HepG2 (cell line): Measurements from ENCODE around the gene DUS1L. TPM values are rescaled to one million over a fixed set of nuclear protein-coding genes. Genes with fewer than 3 reads are reported as not detected.

ENCODE experiments used
- AGO1 ChIP-seq: fragments of 200-400 bp; formaldehyde crosslinking; IDR thresholded peaks from 2 replicates; pipeline ENCODE4 v1.6.1; 2017; ENCODE audit warnings: mild to moderate bottlenecking, low read depth, low read length, moderate library complexity; ENCODE audit not compliant: poor library complexity, severe bottlenecking
- AGO2 ChIP-seq: fragments of 200-400 bp; formaldehyde crosslinking; optimal IDR thresholded peaks from 2 replicates; pipeline ENCODE3; 2017; ENCODE audit warnings: mild to moderate bottlenecking, low read depth, low read length, moderate library complexity
- FOXJ3 ChIP-seq: sonication (generic); formaldehyde crosslinking; IDR thresholded peaks from 2 replicates; pipeline ENCODE4 v1.4.0; 2020; ENCODE audit warnings: missing genetic modification reagents, mild to moderate bottlenecking, borderline replicate concordance
- FOXM1 ChIP-seq: sonication (generic); formaldehyde crosslinking; IDR thresholded peaks from 2 replicates; pipeline ENCODE4 v1.5.0; 2020; ENCODE audit warnings: missing genetic modification reagents
- NR3C1 ChIP-seq: sonication (generic); formaldehyde crosslinking; IDR thresholded peaks from 2 replicates; pipeline ENCODE4 v1.4.0; 2020; ENCODE audit warnings: missing genetic modification reagents
- POLR2G ChIP-seq: fragments of 200-400 bp; formaldehyde crosslinking; IDR thresholded peaks from 2 replicates; pipeline ENCODE4 v1.6.1; 2018; ENCODE audit warnings: mild to moderate bottlenecking, low read depth, low read length, moderate library complexity
- RBFOX2 ChIP-seq: fragments of 200-400 bp; formaldehyde crosslinking; IDR thresholded peaks from 2 replicates; pipeline ENCODE4 v1.6.1; 2017; ENCODE audit warnings: low read depth, mild to moderate bottlenecking, low read length
- SETDB1 ChIP-seq: sonication (generic); formaldehyde crosslinking; IDR thresholded peaks from 2 replicates; pipeline ENCODE4 v1.5.1; 2020; ENCODE audit warnings: missing genetic modification reagents, mild to moderate bottlenecking, borderline replicate concordance
- STAG1 ChIP-seq: sonication (generic); formaldehyde crosslinking; IDR thresholded peaks from 2 replicates; pipeline ENCODE4 v1.4.0; 2020; ENCODE audit warnings: missing genetic modification reagents
- SUZ12 ChIP-seq: fragments of 150-350 bp; IDR thresholded peaks from 2 replicates; pipeline ENCODE4 v1.6.1; 2014; ENCODE audit warnings: low read depth, low read length
- ZC3H13 ChIP-seq: sonication (generic); formaldehyde crosslinking; IDR thresholded peaks from 2 replicates; pipeline ENCODE4 v1.8.1; 2023; ENCODE audit warnings: mild to moderate bottlenecking, missing genetic modification reagents, moderate library complexity
- ZFP37 ChIP-seq: sonication (generic); formaldehyde crosslinking; IDR thresholded peaks from 2 replicates; pipeline ENCODE4 v1.4.0; 2020; ENCODE audit warnings: missing genetic modification reagents, borderline replicate concordance
- ZNF136 ChIP-seq: sonication (generic); formaldehyde crosslinking; IDR thresholded peaks from 2 replicates; pipeline ENCODE4 v1.8.1; 2022; ENCODE audit warnings: low read depth, mild to moderate bottlenecking, moderate library complexity, missing genetic modification reagents
- ZNF232 ChIP-seq: sonication (generic); formaldehyde crosslinking; IDR thresholded peaks from 2 replicates; pipeline ENCODE4 v1.4.0; 2020; ENCODE audit warnings: missing genetic modification reagents, borderline replicate concordance
- polyA plus RNA-seq, 8 experiments: library from polyadenylated mRNA; depleted of rRNA in 3 of 8; stranded (reverse) in 7 of 8; unstranded in 1 of 8; fragments of >200 nt; fragmentation: Illumina TruSeq in 4 of 8; extraction: Trizol in 4 of 8; gene quantifications; 2 replicates each; pipeline versions ENCODE4 v1.2.1 to v1.2.3, GENCODE V29; 2011 to 2016; ENCODE audit warnings: low read depth in 4 of 8, missing spikeins in 1 of 8, mixed read lengths in 1 of 8; ENCODE audit not compliant: insufficient read depth in 1 of 8
- total RNA-seq, 5 experiments: library from RNA; depleted of rRNA; stranded (reverse); fragments of >200 nt; fragmentation: Illumina TruSeq; extraction: Trizol; gene quantifications; 2 replicates each; pipeline ENCODE4 v1.2.3, GENCODE V29; 2016; ENCODE audit warnings: low read depth in 1 of 5
- TF ChIP-seq, protein P1 (sequence below): IDR thresholded peaks from 2 replicates; pipeline ENCODE4 v1.6.1; 2016; ENCODE audit warnings: low read depth, missing genetic modification reagents, missing compliant biosample characterization
- TF ChIP-seq, protein P2 (sequence below): sonication (generic); formaldehyde crosslinking; IDR thresholded peaks from 2 replicates; pipeline ENCODE4 v1.4.0; 2020; ENCODE audit warnings: missing genetic modification reagents, borderline replicate concordance
- TF ChIP-seq, protein P3 (sequence below): sonication (generic); formaldehyde crosslinking; IDR thresholded peaks from 2 replicates; pipeline ENCODE4 v1.4.0; 2020; ENCODE audit warnings: missing genetic modification reagents
- TF ChIP-seq, protein P4 (sequence below): sonication (generic); formaldehyde crosslinking; IDR thresholded peaks from 2 replicates; pipeline ENCODE4 v1.4.0; 2020; ENCODE audit warnings: missing genetic modification reagents, borderline replicate concordance

DUS1L gene
- total and polyA plus RNA-seq, 2 of the 13 experiments (the other 11 are each of a cell fraction or from before 2014, with no cell fraction given): 81.0 to 109 TPM

DNA sequence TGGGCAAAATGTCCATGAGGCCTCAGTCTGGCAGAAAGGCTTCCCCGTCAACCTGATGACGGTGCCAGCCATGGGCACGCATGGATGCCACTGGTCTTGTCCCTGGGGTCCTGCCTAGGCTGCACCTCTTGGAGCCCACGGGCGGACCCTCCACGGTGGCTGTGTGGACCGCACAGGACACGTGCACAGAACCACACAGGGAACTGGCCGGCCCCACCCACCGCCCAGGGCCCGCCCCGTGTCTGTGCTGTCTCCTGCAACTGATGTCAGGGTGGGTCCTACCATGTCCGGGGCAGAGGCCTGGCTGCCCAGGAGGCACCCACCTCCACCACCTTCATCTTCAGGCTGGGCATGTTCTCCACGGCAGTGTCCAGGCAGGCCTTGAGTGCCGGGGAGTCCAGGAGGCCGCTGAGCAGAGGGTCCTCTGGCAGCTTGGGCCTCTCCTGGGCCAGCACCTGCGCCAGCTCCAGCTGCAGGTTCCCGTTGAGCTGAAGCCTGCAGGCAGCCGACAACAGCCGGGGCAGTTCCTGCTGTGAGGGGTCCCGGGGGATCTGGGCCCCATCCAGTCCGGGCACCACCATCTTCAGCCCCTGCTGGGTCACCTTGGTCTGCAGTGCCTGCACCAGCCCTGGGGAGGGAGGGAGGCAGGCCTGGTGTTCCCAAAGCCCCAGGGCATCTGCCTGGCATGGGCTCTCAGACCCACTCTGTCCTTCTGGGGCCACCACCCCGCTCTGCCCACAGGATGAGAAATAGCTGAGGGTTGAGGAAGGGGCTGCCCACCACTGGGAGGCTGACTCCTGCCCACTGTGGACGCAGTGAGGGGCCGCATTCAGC lies 20.5 kb upstream of the DUS1L start (continued):
- TF ChIP-seq SETDB1 (CRISPR knock-in tag) (no peak), AGO1 (peak; percentile 59), FOXJ3 (CRISPR knock-in tag) (no peak), ZFP37 (CRISPR knock-in tag) (no peak), ZC3H13 (CRISPR knock-in tag) (0 out of 2 replicates have a peak, but pooled peaks have one; percentile 33), STAG1 (CRISPR knock-in tag) (no peak), SUZ12 (no peak), AGO2 (peak; percentile 96), NR3C1 (no peak), RBFOX2 (peak; percentile 87), POLR2G (peak; percentile 19; the same call in 1 of the 2 replicates), ZNF136 (no peak), FOXM1 (CRISPR knock-in tag) (0 out of 2 replicates have a peak, but pooled peaks have one; percentile 15), ZNF232 (CRISPR knock-in tag) (no peak)
- TF ChIP-seq, protein P1, sequence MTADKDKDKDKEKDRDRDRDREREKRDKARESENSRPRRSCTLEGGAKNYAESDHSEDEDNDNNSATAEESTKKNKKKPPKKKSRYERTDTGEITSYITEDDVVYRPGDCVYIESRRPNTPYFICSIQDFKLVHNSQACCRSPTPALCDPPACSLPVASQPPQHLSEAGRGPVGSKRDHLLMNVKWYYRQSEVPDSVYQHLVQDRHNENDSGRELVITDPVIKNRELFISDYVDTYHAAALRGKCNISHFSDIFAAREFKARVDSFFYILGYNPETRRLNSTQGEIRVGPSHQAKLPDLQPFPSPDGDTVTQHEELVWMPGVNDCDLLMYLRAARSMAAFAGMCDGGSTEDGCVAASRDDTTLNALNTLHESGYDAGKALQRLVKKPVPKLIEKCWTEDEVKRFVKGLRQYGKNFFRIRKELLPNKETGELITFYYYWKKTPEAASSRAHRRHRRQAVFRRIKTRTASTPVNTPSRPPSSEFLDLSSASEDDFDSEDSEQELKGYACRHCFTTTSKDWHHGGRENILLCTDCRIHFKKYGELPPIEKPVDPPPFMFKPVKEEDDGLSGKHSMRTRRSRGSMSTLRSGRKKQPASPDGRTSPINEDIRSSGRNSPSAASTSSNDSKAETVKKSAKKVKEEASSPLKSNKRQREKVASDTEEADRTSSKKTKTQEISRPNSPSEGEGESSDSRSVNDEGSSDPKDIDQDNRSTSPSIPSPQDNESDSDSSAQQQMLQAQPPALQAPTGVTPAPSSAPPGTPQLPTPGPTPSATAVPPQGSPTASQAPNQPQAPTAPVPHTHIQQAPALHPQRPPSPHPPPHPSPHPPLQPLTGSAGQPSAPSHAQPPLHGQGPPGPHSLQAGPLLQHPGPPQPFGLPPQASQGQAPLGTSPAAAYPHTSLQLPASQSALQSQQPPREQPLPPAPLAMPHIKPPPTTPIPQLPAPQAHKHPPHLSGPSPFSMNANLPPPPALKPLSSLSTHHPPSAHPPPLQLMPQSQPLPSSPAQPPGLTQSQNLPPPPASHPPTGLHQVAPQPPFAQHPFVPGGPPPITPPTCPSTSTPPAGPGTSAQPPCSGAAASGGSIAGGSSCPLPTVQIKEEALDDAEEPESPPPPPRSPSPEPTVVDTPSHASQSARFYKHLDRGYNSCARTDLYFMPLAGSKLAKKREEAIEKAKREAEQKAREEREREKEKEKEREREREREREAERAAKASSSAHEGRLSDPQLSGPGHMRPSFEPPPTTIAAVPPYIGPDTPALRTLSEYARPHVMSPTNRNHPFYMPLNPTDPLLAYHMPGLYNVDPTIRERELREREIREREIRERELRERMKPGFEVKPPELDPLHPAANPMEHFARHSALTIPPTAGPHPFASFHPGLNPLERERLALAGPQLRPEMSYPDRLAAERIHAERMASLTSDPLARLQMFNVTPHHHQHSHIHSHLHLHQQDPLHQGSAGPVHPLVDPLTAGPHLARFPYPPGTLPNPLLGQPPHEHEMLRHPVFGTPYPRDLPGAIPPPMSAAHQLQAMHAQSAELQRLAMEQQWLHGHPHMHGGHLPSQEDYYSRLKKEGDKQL: no peak
- TF ChIP-seq, protein P2, sequence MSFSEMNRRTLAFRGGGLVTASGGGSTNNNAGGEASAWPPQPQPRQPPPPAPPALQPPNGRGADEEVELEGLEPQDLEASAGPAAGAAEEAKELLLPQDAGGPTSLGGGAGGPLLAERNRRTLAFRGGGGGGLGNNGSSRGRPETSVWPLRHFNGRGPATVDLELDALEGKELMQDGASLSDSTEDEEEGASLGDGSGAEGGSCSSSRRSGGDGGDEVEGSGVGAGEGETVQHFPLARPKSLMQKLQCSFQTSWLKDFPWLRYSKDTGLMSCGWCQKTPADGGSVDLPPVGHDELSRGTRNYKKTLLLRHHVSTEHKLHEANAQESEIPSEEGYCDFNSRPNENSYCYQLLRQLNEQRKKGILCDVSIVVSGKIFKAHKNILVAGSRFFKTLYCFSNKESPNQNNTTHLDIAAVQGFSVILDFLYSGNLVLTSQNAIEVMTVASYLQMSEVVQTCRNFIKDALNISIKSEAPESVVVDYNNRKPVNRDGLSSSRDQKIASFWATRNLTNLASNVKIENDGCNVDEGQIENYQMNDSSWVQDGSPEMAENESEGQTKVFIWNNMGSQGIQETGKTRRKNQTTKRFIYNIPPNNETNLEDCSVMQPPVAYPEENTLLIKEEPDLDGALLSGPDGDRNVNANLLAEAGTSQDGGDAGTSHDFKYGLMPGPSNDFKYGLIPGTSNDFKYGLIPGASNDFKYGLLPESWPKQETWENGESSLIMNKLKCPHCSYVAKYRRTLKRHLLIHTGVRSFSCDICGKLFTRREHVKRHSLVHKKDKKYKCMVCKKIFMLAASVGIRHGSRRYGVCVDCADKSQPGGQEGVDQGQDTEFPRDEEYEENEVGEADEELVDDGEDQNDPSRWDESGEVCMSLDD (CRISPR knock-in tag): no peak
- TF ChIP-seq, protein P3, sequence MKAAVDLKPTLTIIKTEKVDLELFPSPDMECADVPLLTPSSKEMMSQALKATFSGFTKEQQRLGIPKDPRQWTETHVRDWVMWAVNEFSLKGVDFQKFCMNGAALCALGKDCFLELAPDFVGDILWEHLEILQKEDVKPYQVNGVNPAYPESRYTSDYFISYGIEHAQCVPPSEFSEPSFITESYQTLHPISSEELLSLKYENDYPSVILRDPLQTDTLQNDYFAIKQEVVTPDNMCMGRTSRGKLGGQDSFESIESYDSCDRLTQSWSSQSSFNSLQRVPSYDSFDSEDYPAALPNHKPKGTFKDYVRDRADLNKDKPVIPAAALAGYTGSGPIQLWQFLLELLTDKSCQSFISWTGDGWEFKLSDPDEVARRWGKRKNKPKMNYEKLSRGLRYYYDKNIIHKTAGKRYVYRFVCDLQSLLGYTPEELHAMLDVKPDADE (CRISPR knock-in tag): no peak
- TF ChIP-seq, protein P4, sequence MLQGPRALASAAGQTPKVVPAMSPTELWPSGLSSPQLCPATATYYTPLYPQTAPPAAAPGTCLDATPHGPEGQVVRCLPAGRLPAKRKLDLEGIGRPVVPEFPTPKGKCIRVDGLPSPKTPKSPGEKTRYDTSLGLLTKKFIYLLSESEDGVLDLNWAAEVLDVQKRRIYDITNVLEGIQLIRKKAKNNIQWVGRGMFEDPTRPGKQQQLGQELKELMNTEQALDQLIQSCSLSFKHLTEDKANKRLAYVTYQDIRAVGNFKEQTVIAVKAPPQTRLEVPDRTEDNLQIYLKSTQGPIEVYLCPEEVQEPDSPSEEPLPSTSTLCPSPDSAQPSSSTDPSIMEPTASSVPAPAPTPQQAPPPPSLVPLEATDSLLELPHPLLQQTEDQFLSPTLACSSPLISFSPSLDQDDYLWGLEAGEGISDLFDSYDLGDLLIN: no peak
